ENCODE data around the gene C12orf75. TPM values are rescaled to one million over a fixed set of nuclear protein-coding genes. Genes with fewer than 3 reads are reported as not detected.

Gene C12orf75
- total and polyA plus RNA-seq, 2 experiments from 2014 or later, result 43.9 to 69.8 TPM

DNA sequence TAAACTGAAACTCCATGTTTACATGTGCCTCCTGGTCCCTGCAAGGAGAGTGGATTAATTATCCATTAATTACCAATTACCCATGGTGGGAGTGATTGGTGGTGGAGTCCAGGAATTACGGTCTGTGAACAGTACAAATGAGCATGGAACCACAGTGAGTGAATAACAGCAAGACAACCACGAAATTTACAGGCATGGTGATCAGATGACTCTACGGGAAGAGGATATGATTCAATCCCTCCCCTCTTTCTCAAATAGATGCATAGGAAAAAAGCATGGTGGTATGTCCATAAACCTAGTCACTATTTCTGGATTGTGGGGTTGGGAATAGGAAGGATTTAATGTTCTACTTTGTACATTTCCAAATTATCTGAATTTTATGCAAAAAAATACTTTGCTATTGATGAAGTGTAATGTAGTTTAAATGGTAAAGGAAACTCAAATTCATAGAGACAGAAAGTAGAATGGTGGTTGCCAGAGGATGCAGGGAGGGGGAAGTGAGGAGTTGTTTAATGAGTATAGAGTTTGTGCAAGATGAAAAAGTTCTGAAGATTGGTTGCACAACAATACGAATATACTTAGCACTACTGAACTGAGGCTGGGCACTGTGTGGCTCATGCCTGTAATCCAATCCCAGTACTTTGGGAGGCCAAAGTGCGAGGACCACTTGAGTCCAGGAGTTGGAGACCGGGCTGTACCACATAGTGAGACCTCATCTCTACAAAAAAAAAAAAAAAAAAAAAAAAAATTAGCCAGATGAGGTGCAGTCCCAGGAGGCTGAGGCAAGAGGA lies 41.2 kb upstream of the C12orf75 start (continued):
- TF ChIP-seq, protein P1, sequence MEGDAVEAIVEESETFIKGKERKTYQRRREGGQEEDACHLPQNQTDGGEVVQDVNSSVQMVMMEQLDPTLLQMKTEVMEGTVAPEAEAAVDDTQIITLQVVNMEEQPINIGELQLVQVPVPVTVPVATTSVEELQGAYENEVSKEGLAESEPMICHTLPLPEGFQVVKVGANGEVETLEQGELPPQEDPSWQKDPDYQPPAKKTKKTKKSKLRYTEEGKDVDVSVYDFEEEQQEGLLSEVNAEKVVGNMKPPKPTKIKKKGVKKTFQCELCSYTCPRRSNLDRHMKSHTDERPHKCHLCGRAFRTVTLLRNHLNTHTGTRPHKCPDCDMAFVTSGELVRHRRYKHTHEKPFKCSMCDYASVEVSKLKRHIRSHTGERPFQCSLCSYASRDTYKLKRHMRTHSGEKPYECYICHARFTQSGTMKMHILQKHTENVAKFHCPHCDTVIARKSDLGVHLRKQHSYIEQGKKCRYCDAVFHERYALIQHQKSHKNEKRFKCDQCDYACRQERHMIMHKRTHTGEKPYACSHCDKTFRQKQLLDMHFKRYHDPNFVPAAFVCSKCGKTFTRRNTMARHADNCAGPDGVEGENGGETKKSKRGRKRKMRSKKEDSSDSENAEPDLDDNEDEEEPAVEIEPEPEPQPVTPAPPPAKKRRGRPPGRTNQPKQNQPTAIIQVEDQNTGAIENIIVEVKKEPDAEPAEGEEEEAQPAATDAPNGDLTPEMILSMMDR (conservative IDR thresholded peaks at IDR 0.05; ENCODE audit: low read depth in 2 of 2), result no peak
- TF ChIP-seq EZH2phosphoT487 (IDR thresholded peaks at IDR 0.05; ENCODE audit: unreplicated experiment), result no peak
- no peak for TF ChIP-seq POLR2AphosphoS5 (IDR thresholded peaks at IDR 0.05; ENCODE audit: low read depth)
- no peak for TF ChIP-seq REST (IDR thresholded peaks at IDR 0.05; ENCODE audit: unreplicated experiment)
- no peak for TF ChIP-seq STAT1 (IDR thresholded peaks at IDR 0.05; ENCODE audit: unreplicated experiment)
- TF ChIP-seq, protein P2, sequence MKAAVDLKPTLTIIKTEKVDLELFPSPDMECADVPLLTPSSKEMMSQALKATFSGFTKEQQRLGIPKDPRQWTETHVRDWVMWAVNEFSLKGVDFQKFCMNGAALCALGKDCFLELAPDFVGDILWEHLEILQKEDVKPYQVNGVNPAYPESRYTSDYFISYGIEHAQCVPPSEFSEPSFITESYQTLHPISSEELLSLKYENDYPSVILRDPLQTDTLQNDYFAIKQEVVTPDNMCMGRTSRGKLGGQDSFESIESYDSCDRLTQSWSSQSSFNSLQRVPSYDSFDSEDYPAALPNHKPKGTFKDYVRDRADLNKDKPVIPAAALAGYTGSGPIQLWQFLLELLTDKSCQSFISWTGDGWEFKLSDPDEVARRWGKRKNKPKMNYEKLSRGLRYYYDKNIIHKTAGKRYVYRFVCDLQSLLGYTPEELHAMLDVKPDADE (IDR thresholded peaks at IDR 0.05), result no peak
- no peak for TF ChIP-seq ZNF331 (CRISPR knock-in tag; IDR thresholded peaks at IDR 0.05; ENCODE audit: low read depth)
- TF ChIP-seq ZNF114 (CRISPR knock-in tag; IDR thresholded peaks at IDR 0.05), result no peak
- no peak for TF ChIP-seq JUNB (IDR thresholded peaks at IDR 0.05; ENCODE audit: unreplicated experiment)

DNA sequence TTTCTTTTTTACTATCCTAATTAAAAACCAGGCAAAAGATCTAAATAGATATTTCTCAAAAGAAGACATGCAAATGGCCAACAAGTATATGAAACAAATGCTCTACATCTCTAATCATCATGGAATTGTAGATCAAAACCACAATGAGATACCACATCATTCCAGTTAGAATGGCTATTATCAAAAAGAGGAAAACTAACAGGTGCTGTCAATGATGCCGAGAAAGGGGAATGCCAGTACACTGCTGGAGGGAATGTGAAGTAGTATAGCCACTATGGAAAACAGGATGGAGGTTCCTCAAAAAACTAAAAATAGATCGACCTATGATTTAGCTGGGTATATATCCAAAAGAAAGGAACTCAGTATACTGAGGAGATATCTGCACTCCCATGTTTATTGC lies 39.0 kb upstream of the C12orf75 start:
- no peaks in the 10 kb centered on the region for H3F3A ChIP-seq (replicated peaks; ENCODE audit: low read depth)
- no peak overlapping the region for H2AFZ ChIP-seq
- no peaks in the 10 kb centered on the region for H3K79me2 ChIP-seq (replicated peaks; ENCODE audit: insufficient read depth)
- H3K9me2 ChIP-seq (ENCODE audit: insufficient read depth), result no peaks in the 10 kb centered on the region
- H4K20me1 ChIP-seq (replicated peaks; ENCODE audit: insufficient read depth), result no peaks in the 10 kb centered on the region
- H3K36me3 Mint-ChIP-seq (ENCODE audit: low read depth), result no peaks in the 10 kb centered on the region
- H3K4me2 ChIP-seq, result no peak overlapping the region
- H3K27ac Mint-ChIP-seq, result no peak overlapping the region
- H3K36me3 ChIP-seq (ENCODE audit: insufficient read depth), result no peaks in the 10 kb centered on the region
- H3K4me1 ChIP-seq (ENCODE audit: insufficient read depth), result peaks cover 9% of the 10 kb centered on the region
- ATAC-seq, result no peak
- H3K9me3 Mint-ChIP-seq, result no peaks in the 10 kb centered on the region
- peaks cover 14% of the 10 kb centered on the region for H3K4me1 Mint-ChIP-seq
- DNase-seq (ENCODE audit: low spot score), result no peak
- H3K27me3 Mint-ChIP-seq (ENCODE audit: insufficient read depth, low read depth, poor library complexity), result no peaks in the 10 kb centered on the region
- H3K27me3 ChIP-seq (ENCODE audit: insufficient read depth), result no peaks in the 10 kb centered on the region
- H3K27ac ChIP-seq (ENCODE audit: low read depth), result no peak overlapping the region
- H3K4me3 ChIP-seq, result no peak overlapping the region
- H3K4me3 Mint-ChIP-seq, result no peak overlapping the region
- TF ChIP-seq EZH2phosphoT487 (IDR thresholded peaks at IDR 0.05; ENCODE audit: unreplicated experiment) (no peak), ZNF331 (CRISPR knock-in tag; IDR thresholded peaks at IDR 0.05; ENCODE audit: low read depth) (no peak), NANOG (IDR thresholded peaks at IDR 0.05; ENCODE audit: borderline replicate concordance) (no peak), STAT1 (IDR thresholded peaks at IDR 0.05; ENCODE audit: unreplicated experiment) (no peak), CREB1 (CRISPR knock-in tag; IDR thresholded peaks at IDR 0.05; ENCODE audit: low read depth) (no peak), EZH2 (IDR thresholded peaks at IDR 0.05; ENCODE audit: low read depth, unreplicated experiment) (no peak), REST (IDR thresholded peaks at IDR 0.05; ENCODE audit: unreplicated experiment) (no peak), ZNF114 (CRISPR knock-in tag; IDR thresholded peaks at IDR 0.05) (no peak), POLR2AphosphoS5 (IDR thresholded peaks at IDR 0.05; ENCODE audit: low read depth) (no peak)
- TF ChIP-seq, protein P1 (conservative IDR thresholded peaks at IDR 0.05; ENCODE audit: low read depth in 2 of 2), result no peak
- TF ChIP-seq, protein P2 (IDR thresholded peaks at IDR 0.05), result no peak

Data from GM23338 (cell line).